VCaP (cell line): ENCODE measurements around the gene MT2A.

ENCODE experiments used
- H3K27ac ChIP-seq: fragments of 450-650 bp; 2 replicates; pipeline ENCODE4 v1.5.1; 2017
- CTCF ChIP-seq: fragments of 450-650 bp; conservative IDR thresholded peaks from 2 replicates; pipeline ENCODE4 v1.5.1; 2017; ENCODE audit warnings: mild to moderate bottlenecking, moderate library complexity

Gene MT2A

GRCh38 chr16:56623637-56624036 is 15.3 kb downstream of the MT2A start:
- H3K27ac ChIP-seq: no peak overlapping the region
- TF ChIP-seq CTCF: no peak

DNA sequence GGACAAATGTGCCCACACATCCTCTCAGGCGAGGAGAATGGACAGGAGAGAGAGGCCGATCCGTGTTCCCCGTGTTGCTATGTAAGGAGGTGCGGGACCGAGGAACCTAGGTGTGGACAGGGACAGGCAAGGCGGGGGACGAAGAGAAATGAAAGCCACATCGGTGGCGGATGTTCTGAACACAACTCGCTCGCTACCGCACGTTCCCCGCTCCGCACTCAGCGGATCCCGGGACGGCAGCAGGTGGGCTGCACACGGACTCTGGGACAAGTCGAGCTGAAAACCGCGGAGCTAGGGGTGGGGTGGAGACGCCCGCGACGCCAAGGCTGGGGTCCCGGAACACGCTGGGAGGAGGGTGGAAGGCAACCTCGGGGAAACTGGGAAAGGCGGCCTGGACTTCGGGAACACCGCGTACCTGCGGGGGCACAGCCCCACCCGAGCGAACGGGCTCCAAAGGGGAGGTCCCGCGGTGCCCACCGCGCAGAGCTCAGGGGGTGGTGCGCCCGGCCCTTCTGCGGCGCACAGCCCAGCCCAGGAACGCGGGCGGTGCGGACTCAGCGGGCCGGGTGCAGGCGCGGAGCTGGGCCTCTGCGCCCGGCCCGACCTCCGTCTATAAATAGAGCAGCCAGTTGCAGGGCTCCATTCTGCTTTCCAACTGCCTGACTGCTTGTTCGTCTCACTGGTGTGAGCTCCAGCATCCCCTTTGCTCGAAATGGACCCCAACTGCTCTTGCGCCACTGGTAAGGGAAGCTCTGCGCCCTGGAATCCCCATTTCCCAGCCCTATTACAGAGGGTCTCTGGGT is 17.0 kb downstream of the MT2A start, which contains the start of gene MT1E:
TSS of gene MT1E (plus strand) at position 642 of the 803 bp plus-strand sequence. CDS start at position 713, 71 bp downstream.
- TF ChIP-seq CTCF: no peak
- H3K27ac ChIP-seq: peak within 1 kb of the TSS; percentile 70

DNA sequence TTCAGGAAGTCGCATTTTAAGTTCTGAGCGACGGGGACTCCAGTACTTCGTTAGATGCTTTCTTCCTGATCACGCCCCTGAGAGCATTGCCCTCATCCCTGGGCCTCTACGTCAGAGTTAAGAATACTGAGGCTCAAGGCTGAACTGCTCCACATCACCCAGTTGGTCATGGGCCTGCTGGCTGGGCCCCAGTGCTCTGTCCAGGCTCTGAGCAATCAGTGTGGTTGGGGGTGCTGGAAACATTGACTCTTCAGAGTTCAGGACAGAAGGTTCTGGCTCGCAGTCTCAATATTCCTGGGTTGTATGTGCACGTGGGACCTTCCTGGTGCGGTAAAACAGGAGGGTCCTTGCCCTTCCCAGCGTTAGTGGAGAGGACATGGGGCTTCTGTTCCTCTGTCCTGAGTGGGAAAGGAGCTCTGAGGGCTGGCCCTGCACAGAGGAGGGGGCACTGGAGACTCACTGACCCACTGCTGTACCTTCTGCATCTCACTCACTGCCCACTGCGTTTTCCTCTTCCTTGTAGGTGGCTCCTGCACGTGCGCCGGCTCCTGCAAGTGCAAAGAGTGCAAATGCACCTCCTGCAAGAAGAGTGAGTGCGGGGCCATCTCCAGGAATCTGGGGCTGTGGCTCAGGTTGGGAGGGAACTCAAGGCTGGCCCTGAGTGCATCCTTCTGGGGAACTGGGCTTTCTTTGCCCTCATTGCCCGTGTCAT is 17.7 kb downstream of the MT2A start:
- H3K27ac ChIP-seq: peak overlapping the region; percentile 70
- no peak for TF ChIP-seq CTCF

GRCh38 chr16:56626685-56627084 is 18.3 kb downstream of the MT2A start:
- TF ChIP-seq CTCF: no peak
- peak overlapping the region; percentile 70 for H3K27ac ChIP-seq

DNA sequence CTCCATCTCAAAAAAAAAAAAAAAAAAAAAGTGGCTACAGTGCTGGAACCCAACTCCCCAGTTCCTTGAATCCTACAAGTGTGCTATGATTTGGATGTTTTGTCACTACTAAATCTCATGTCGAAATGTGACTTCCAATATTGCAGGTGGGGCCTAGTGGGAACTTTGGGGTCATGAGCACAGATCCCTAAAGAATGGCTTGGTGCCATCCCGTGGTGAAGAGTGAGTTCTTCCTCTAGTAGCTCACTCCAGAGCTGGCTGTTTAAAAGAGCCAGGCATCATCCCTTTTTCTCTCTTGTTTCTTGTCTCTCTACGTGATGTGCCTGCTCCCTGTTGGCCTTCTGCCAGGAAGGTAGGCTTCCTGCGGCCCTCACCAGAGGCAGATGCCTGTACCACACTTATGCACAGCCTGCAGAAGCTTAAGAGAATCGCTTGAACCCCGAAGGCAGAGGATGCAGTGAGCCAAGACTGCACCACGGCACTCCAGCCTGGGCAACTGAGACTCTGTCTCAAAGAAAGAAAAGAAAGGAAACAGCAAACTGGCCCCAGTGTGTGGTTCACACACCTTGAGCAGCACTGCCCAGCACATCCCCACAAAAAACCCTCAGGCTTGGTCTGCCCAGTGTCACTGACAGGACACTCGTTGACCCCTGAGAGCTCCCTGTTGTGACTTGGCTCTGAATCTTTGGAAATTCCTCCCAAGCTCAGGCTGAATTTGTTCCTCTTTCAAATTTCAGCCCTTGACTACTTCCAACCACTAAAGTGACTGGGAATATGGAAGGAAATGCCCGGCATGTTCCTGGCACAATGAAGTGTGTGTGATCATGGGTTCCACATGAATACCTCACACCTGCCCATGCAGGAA is 20.3 kb downstream of the MT2A start:
- no peak overlapping the region for H3K27ac ChIP-seq
- no peak for TF ChIP-seq CTCF

DNA sequence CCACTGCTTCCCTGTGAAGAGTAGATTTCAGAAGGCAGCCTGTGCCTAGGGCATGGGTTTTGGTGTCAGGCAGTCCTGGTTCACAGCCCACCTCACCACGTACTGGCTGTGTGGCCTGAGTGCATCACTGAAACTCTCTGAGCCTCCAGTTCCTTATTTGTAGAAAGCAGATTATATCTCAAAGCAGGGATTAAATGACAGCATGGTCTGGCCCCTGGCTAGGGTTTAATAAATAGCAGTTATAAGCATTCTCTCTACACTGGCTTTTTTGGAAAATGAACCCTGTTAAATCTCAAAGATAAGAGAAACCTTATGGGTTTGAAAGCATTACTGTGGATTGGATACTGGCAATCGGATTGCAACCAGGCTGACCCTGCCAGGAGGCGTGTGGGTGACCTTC is 21.1 kb downstream of the MT2A start:
- TF ChIP-seq CTCF: no peak
- no peak overlapping the region for H3K27ac ChIP-seq

GRCh38 chr16:56630134-56630533 is 21.8 kb downstream of the MT2A start:
- TF ChIP-seq CTCF: no peak
- no peak overlapping the region for H3K27ac ChIP-seq
